ENCODE data around the gene NTRK2.

The NTRK2 gene

DNA sequence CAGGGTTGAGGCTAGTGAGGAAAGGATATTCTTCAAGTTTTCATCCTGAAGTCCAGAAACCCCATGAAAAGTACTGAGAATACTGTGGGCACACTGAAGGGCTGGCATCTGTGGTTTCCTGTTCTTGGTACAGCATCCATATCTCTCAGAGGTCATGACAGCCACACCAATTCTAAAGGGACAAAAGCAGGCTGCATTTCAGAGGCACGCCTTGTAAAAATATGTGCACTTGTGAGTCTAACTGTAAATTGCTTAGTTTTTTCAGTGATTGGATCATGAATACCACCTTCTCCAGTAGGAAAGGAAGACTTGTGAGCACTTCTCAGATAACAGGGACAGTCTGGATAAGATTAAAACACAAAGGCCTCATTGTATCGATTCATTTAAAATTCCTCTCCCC, 230.9 kb downstream of the NTRK2 start:
- DNase-seq (ENCODE audit: low read depth), result no peak
- H3K4me3 ChIP-seq (ENCODE audit: low read depth, low read length), result no peak overlapping the region
- TF ChIP-seq, protein P1, sequence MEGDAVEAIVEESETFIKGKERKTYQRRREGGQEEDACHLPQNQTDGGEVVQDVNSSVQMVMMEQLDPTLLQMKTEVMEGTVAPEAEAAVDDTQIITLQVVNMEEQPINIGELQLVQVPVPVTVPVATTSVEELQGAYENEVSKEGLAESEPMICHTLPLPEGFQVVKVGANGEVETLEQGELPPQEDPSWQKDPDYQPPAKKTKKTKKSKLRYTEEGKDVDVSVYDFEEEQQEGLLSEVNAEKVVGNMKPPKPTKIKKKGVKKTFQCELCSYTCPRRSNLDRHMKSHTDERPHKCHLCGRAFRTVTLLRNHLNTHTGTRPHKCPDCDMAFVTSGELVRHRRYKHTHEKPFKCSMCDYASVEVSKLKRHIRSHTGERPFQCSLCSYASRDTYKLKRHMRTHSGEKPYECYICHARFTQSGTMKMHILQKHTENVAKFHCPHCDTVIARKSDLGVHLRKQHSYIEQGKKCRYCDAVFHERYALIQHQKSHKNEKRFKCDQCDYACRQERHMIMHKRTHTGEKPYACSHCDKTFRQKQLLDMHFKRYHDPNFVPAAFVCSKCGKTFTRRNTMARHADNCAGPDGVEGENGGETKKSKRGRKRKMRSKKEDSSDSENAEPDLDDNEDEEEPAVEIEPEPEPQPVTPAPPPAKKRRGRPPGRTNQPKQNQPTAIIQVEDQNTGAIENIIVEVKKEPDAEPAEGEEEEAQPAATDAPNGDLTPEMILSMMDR (IDR thresholded peaks at IDR 0.05; ENCODE audit: low read depth, low read length, missing control alignments), result no peak
- in situ Hi-C loops (cut with HindIII; ENCODE audit: low sequenced_read_pairs), result no loop called here

DNA sequence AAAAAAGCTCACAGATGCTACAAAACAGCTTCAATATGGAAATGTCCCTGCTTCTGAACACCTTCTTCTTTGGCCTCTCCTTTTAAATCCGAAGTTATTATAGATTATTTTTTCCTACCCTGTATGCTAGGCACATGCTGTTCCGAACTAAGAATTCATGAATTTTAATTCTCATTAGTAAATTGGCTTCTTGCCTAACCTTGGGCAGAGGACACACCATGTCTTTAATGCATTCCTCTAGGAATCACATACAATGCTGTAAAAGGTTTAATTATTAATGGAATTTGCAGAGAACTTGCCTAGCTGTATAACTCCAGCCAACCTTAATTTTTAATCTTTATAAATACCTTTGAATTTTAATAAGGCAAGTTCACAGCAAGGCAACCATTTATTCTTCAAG, 234.4 kb downstream of the NTRK2 start:
- in situ Hi-C loops (cut with HindIII; ENCODE audit: low sequenced_read_pairs), result no loop called here
- no peak for DNase-seq (ENCODE audit: low read depth)
- TF ChIP-seq, protein P1 (IDR thresholded peaks at IDR 0.05; ENCODE audit: low read depth, low read length, missing control alignments), result no peak
- no peak overlapping the region for H3K4me3 ChIP-seq (ENCODE audit: low read depth, low read length)

DNA sequence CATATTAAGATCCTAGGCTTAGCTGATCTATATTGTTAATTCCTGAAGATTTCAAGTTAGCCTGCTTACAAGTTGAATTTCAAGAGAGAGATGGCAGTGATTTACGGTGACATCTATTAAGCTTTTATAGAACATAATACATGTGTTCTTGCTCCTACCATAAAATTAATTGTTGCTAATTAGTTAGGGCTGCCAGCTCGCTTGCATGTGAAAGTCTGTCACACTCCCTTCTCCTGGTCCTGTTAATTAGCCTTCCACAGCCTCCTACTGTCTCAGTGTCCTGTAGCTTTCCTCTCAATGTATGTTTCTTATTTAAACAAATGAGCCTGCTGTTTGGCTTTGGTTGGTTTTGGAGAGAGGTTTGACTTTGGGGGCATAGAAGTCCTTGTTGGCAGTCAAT, 247.2 kb downstream of the NTRK2 start:
- in situ Hi-C loops (cut with HindIII; ENCODE audit: low sequenced_read_pairs), result no loop called here
- no peak overlapping the region for H3K4me3 ChIP-seq (ENCODE audit: low read depth, low read length)
- DNase-seq (ENCODE audit: low read depth), result no peak
- TF ChIP-seq, protein P1 (IDR thresholded peaks at IDR 0.05; ENCODE audit: low read depth, low read length, missing control alignments), result no peak

DNA sequence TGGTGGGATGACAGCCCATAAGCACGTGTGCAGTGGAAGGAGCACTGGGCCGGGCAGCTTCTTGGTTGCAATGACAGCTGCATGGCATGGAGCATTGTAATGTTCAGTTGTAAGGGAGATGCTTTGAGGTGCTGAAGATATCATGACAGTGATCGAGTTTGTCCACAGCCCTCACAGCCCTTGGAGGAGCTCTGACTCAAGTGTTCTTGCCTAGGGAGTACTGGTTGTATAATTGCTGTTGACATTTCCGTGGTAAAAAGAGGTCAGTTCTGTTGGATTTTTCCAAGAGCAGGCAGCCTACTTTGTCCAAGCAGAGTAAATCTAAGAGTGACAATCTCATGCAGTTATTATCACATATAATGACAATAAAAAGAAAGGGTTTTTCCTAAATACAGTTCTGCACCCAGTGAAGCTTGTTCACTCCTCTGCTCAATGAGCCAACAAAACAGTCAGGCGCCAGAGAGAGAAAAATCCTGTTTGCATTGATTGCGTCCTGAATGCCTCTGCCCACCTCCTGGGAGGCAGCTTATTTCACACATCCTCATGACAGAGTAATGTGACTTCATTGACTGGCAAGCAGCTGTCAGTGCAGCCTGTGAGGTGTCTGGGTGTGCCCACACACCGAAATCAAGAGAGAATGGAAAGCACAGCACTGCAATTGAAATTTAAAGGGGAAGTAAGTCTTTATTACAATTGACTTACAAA, 248.0 kb downstream of the NTRK2 start:
- in situ Hi-C loops (cut with HindIII; ENCODE audit: low sequenced_read_pairs), result no loop called here
- TF ChIP-seq, protein P1 (IDR thresholded peaks at IDR 0.05; ENCODE audit: low read depth, low read length, missing control alignments), result no peak
- no peak overlapping the region for H3K4me3 ChIP-seq (ENCODE audit: low read depth, low read length)

DNA sequence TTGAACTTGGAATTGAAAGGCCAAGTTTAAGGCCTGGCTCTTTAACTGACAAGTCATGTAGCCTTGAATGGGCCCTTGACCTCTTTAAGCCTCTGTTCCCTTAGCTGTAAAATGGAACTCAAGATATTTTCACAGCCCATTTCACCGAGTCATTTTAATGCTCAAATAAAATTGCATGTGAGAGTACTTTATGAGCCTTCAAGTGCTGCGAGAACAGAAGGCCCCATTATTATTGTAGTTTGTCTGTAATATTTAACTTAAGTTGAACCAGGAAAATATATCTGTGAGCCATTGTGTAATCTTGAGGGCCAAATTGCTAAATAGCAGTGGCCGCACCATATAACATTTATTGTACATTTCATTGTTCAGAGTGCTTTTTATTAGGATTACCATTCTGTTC, 249.9 kb downstream of the NTRK2 start:
- in situ Hi-C loops (cut with HindIII; ENCODE audit: low sequenced_read_pairs), result no loop called here
- H3K4me3 ChIP-seq (ENCODE audit: low read depth, low read length), result no peak overlapping the region
- TF ChIP-seq, protein P1 (IDR thresholded peaks at IDR 0.05; ENCODE audit: low read depth, low read length, missing control alignments), result no peak
- DNase-seq (ENCODE audit: low read depth), result no peak

More for the DNA sequence above, 248.0 kb downstream of the NTRK2 start:
- DNase-seq (ENCODE audit: low read depth), result no peak

DNA sequence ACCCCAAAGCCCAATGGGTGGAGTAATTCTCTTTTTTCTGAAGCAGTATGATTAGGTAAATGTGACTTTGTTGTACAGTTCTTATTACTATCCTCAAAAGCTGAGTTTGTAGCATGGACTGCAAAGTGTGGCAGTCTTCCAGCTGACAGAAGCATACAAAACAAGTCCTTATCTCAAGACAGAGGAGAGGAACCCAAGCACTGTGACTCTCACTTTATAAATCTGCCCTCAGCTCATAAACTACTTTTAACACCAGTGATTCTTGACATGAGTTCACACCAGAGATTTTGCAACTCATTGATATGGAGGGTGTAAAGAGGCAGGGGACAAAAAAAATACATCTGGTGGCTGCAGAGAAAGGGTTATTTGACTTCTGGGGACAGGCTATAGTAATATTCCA, 251.6 kb downstream of the NTRK2 start:
- no peak for DNase-seq (ENCODE audit: low read depth)
- TF ChIP-seq, protein P1 (IDR thresholded peaks at IDR 0.05; ENCODE audit: low read depth, low read length, missing control alignments), result no peak
- no peak overlapping the region for H3K4me3 ChIP-seq (ENCODE audit: low read depth, low read length)
- in situ Hi-C loops (cut with HindIII; ENCODE audit: low sequenced_read_pairs), result no loop called here
